RWPE1 (cell line): ENCODE data around the gene CACNA2D3.

ENCODE experiments used
- CTCF ChIA-PET: fragments of 350-600 bp; sonication (Branson Sonifier 250); formaldehyde crosslinking; extraction: SDS; loops from one replicate; lab custom pipeline; 2021; lab: Yijun Ruan, JAX
- POLR2A ChIA-PET: fragments of 400-600 bp; formaldehyde crosslinking; extraction: SDS; loops from one replicate; lab custom pipeline; 2020; ENCODE audit warnings: antibody characterized with exemption; ENCODE audit not compliant: low non-redundant PET; lab: Yijun Ruan, JAX
- DNase-seq: peaks from one replicate; pipeline ENCODE4 v3.0.0; 2012; ENCODE audit warnings: low spot score
- H3K27ac ChIP-seq: fragments of 450-650 bp; 2 replicates; pipeline ENCODE4 v1.5.1; 2017
- CTCF ChIP-seq: fragments of 450-650 bp; conservative IDR thresholded peaks from 2 replicates; pipeline ENCODE4 v1.5.1; 2017; ENCODE audit warnings: low read depth, mild to moderate bottlenecking

Gene CACNA2D3

GRCh38 chr3:54905920-54906319, 783.6 kb downstream of the CACNA2D3 start:
- POLR2A ChIA-PET: no interaction called here
- no peak for TF ChIP-seq CTCF
- no peak for DNase-seq
- no peak overlapping the region for H3K27ac ChIP-seq
- CTCF ChIA-PET: no interaction called here

- ChIA-PET POLR2A (no interaction called here), CTCF (no interaction called here)
- DNase-seq: no peak
- no peak overlapping the region for H3K27ac ChIP-seq
- no peak for TF ChIP-seq CTCF
These were observed 784.4 kb downstream of the CACNA2D3 start for GRCh38 chr3:54906763-54907162.

DNA sequence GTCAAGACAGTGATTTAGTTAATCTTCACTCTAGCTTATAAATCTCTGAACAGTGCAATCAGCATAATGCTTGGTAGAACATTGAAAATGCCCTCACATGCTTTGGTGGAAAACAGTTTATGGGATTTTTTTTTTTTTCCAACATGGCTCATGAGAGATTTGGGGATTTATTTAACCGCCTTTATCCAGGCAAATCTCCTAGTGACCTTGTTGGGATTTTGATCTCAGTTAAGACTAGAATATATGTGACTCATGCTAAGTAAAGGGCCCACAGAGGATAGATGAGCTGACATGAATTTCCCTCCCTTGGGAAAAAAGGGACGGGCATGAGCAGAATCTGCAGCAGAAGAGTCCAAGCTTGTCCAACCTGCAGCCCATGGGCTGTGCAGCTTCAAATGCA, 786.8 kb downstream of the CACNA2D3 start:
- ChIA-PET CTCF (interaction anchor here (0.6 kb wide), 1 partner anchor 101 kb away, joined by 8 read pairs; no protein-coding TSS in a partner anchor), POLR2A (no interaction called here)
- no peak for TF ChIP-seq CTCF
- DNase-seq: no peak
- H3K27ac ChIP-seq: no peak overlapping the region

- no peak for TF ChIP-seq CTCF
- ChIA-PET CTCF (interaction anchor here (0.6 kb wide), 1 partner anchor 53 kb away, joined by 4 read pairs; no protein-coding TSS in a partner anchor), POLR2A (no interaction called here)
- DNase-seq: no peak
- H3K27ac ChIP-seq: no peak overlapping the region
These were observed 791.8 kb downstream of the CACNA2D3 start for GRCh38 chr3:54914180-54914579.

GRCh38 chr3:54915181-54915580, 792.8 kb downstream of the CACNA2D3 start:
- POLR2A ChIA-PET: no interaction called here
- CTCF ChIA-PET: no interaction called here
- H3K27ac ChIP-seq: no peak overlapping the region
- DNase-seq: no peak
- no peak for TF ChIP-seq CTCF

- POLR2A ChIA-PET: no interaction called here
- no peak for DNase-seq
- TF ChIP-seq CTCF: no peak
- CTCF ChIA-PET: no interaction called here
- no peak overlapping the region for H3K27ac ChIP-seq
These were observed 793.6 kb downstream of the CACNA2D3 start for GRCh38 chr3:54915976-54916375.
